ENCODE measurements around the gene STX17. TPM values are rescaled to one million over a fixed set of nuclear protein-coding genes. Genes with fewer than 3 reads are reported as not detected.
"Not testable (repeated sequence)": the region's sequence is repeated elsewhere in the genome, so short reads cannot be mapped to it uniquely, and the experiment has no call there.

The STX17 gene
- total RNA-seq, result 26.7 and 29.0 TPM in 2 replicates
- long read RNA-seq, transcript STX17-201 (8 exons, 2,713 nt), result major isoform, 78 of 110 reads
- long read RNA-seq, partial matches to known transcripts, result 15 of 110 reads
- long read RNA-seq, other reads (novel, unspliced or antisense), result 17 of 110 reads

DNA sequence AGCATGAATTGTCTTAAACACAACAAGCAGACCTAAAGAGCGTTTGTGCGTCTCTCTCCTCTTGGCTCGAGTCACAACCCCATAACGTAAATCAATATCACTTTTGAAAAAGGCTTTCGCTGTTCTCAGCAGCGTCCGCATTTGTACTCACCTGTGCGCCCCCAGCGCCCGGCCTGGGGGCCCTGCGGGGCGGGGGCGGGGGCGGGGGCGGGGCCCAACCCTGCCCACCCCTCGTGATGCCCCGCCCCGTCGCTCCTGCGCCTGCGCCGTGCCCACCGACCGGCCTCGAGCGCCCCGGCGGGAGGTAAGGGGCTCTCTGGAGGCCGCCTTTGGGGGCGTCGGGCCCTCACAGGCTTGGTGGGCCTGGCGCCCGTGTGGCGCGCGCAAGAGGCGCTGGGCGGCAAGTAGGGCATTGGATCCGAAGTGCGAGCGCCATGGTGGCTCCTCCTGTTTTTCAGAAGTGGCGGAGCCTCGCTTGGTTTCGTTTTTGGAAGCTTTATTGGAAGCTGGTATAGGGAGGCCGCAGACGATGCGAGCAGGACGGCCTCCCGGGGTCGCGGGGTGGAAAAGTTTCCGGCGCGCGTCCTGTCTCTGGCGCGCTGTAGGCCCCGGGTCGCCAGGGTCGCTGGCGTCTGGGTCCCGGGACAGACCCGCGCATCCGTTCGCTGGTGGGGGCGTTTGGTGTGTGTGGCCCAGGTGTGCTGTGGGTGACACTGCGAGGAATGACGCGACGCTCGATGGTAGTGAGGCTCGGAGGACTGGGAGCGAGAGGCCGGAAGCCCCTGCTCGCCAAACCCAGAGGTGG, at the start of gene STX17:
STX17 (plus strand) TSS at position 252 of the 805 bp plus-strand sequence. CDS start 8,586 bp downstream, outside the sequence.
- Mint-ChIP-seq H3K27ac (ENCODE audit: unreplicated experiment) (peak within 1 kb of the TSS; percentile 97), H3K36me3 (ENCODE audit: unreplicated experiment) (peaks cover 3% of the 10 kb centered on the region), H3K4me3 (ENCODE audit: unreplicated experiment) (peak within 1 kb of the TSS; percentile 96), H3K4me1 (ENCODE audit: unreplicated experiment) (peaks cover 24% of the 10 kb centered on the region), H3K9me3 (ENCODE audit: unreplicated experiment) (no peaks in the 10 kb centered on the region), H3K27me3 (ENCODE audit: unreplicated experiment) (peaks cover 22% of the 10 kb centered on the region)
- DNase-seq (ENCODE audit: extremely low spot score, unreplicated experiment), result peak; percentile 94
- TF ChIP-seq, protein P1, sequence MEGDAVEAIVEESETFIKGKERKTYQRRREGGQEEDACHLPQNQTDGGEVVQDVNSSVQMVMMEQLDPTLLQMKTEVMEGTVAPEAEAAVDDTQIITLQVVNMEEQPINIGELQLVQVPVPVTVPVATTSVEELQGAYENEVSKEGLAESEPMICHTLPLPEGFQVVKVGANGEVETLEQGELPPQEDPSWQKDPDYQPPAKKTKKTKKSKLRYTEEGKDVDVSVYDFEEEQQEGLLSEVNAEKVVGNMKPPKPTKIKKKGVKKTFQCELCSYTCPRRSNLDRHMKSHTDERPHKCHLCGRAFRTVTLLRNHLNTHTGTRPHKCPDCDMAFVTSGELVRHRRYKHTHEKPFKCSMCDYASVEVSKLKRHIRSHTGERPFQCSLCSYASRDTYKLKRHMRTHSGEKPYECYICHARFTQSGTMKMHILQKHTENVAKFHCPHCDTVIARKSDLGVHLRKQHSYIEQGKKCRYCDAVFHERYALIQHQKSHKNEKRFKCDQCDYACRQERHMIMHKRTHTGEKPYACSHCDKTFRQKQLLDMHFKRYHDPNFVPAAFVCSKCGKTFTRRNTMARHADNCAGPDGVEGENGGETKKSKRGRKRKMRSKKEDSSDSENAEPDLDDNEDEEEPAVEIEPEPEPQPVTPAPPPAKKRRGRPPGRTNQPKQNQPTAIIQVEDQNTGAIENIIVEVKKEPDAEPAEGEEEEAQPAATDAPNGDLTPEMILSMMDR (IDR thresholded peaks at IDR 0.05), result no peak

DNA sequence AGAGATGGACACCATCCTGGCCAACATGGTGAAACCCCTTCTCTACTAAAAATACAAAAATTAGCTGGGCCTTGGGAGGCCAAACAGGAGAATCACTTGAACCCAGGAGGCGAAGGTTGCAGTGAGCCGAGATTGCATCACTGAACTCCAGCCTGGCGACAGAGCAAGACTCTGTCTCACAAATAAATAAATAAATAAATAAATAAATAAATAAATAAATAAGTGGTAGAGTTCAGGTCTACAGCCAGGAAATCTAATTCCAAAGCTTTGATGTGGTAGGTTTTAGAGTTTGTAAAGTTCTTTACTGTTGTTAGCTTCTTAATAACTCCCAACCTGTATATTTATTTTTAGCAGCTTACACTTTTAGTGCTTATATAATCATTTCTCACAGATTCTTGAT, 48.9 kb upstream of the STX17 start:
- H3K4me1 Mint-ChIP-seq (ENCODE audit: unreplicated experiment); DNase-seq (ENCODE audit: extremely low spot score, unreplicated experiment); H3K27ac Mint-ChIP-seq (ENCODE audit: unreplicated experiment); H3K27me3 Mint-ChIP-seq (ENCODE audit: unreplicated experiment); H3K4me3 Mint-ChIP-seq (ENCODE audit: unreplicated experiment); H3K9me3 Mint-ChIP-seq (ENCODE audit: unreplicated experiment); H3K36me3 Mint-ChIP-seq (ENCODE audit: unreplicated experiment): not testable (repeated sequence)

DNA sequence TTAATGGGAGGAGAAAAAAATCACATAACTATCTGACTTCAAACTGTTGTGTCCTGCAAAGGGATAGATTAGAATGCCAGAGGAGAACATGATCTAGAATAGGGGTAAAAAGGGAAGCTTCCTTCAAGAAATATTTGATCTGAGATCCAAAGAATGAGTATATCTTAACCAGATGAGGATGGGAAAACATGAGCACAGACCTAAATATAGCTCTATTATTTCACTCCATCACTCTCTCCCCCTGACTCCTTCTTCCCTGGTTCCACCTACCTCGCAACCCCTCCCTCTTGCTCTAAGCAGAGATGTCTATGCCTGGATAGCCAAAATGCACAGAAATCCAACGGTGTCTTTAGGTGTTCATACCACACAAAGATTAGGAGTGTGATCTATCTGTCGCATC, 48.4 kb upstream of the STX17 start:
- DNase-seq (ENCODE audit: extremely low spot score, unreplicated experiment), result no peak
- Mint-ChIP-seq H3K4me3 (ENCODE audit: unreplicated experiment) (no peak overlapping the region), H3K4me1 (ENCODE audit: unreplicated experiment) (no peaks in the 10 kb centered on the region), H3K27ac (ENCODE audit: unreplicated experiment) (no peak overlapping the region), H3K9me3 (ENCODE audit: unreplicated experiment) (no peaks in the 10 kb centered on the region), H3K27me3 (ENCODE audit: unreplicated experiment) (no peaks in the 10 kb centered on the region), H3K36me3 (ENCODE audit: unreplicated experiment) (peaks cover 4% of the 10 kb centered on the region)
- TF ChIP-seq, protein P1 (IDR thresholded peaks at IDR 0.05), result no peak

DNA sequence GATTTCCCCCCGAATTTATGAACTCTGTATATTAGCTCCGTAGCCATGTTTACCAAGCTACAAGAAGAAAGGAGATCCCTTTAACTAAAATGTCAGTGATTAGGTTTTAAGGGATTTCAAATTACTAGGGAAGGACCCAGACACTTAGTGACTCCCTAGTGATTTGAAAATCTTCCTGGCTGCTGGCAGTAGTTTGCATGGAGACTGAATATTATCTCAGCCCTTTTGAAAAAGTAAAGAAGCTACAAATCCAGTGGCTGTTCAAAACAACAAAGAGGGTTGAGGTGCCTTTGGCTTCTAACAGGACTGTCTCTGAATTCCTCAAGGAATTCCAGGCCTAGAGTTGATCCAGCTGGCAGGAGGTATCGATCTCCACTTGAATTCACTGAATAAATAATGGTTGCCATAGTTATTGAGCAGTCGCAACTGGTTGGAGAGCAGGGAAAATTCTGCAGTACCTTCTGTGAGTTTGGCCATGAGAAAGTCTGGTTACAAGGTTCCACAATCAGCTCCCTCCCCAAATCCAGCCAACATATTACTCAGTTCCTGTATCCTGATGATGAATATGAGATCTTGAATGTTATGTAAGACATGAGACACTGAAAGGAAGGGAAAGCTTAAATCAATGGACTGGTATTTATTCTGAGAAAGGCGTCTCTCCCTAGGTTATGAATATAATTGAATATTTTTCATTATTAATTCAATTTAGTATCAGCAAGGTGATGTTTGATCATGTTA, 47.0 kb upstream of the STX17 start:
- H3K4me3 Mint-ChIP-seq (ENCODE audit: unreplicated experiment), result no peak overlapping the region

DNA sequence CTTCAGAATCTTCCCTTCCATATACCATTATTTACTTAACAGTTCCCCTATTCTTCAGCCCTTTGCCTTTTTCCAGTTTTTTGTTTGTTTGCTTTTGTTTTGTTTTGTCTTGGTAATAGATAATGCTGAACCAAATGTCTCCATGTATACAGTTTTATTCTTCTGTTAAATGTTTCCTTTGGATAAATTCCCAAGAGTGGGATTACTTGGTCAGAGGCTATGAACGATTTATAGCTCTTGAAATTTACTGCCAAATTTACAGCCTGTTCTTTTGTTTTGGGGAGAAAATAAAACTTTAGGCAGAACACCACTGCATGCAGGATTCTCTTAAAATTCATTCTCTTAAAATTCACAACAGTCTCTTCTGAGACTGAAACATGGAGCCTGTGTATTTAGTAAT, 46.2 kb upstream of the STX17 start:
- Mint-ChIP-seq H3K9me3 (ENCODE audit: unreplicated experiment) (no peaks in the 10 kb centered on the region), H3K27ac (ENCODE audit: unreplicated experiment) (no peak overlapping the region), H3K36me3 (ENCODE audit: unreplicated experiment) (peaks cover 5% of the 10 kb centered on the region), H3K4me3 (ENCODE audit: unreplicated experiment) (no peak overlapping the region), H3K4me1 (ENCODE audit: unreplicated experiment) (no peaks in the 10 kb centered on the region), H3K27me3 (ENCODE audit: unreplicated experiment) (no peaks in the 10 kb centered on the region)
- no peak for DNase-seq (ENCODE audit: extremely low spot score, unreplicated experiment)
- TF ChIP-seq, protein P1 (IDR thresholded peaks at IDR 0.05), result no peak

More for the DNA sequence above, 47.0 kb upstream of the STX17 start:
- H3K9me3 Mint-ChIP-seq (ENCODE audit: unreplicated experiment), result no peaks in the 10 kb centered on the region
- H3K27ac Mint-ChIP-seq (ENCODE audit: unreplicated experiment), result no peak overlapping the region
- no peak for DNase-seq (ENCODE audit: extremely low spot score, unreplicated experiment)
- H3K27me3 Mint-ChIP-seq (ENCODE audit: unreplicated experiment), result no peaks in the 10 kb centered on the region
- TF ChIP-seq, protein P1 (IDR thresholded peaks at IDR 0.05), result no peak
- no peaks in the 10 kb centered on the region for H3K4me1 Mint-ChIP-seq (ENCODE audit: unreplicated experiment)
- peaks cover 8% of the 10 kb centered on the region for H3K36me3 Mint-ChIP-seq (ENCODE audit: unreplicated experiment)

Measured in osteocyte (in vitro differentiated cells).